Type B pancreatic cell (in vitro differentiated cells): ENCODE measurements around the gene MAN2C1. TPM values are rescaled to one million over a fixed set of nuclear protein-coding genes. Genes with fewer than 3 reads are reported as not detected.
"Not testable (repeated sequence)": the region's sequence is repeated elsewhere in the genome, so short reads cannot be mapped to it uniquely, and the experiment has no call there.

Experiments
- DNase-seq: peaks from one replicate; pipeline ENCODE4 v3.0.0; 2021; ENCODE audit warnings: mixed read lengths; ENCODE audit not compliant: unreplicated experiment; ENCODE audit errors: extremely low spot score
- H3K27ac Mint-ChIP-seq: 2 replicates; pipeline ENCODE4 v1.8.0; 2021; ENCODE audit warnings: mild to moderate bottlenecking, mixed read lengths
- H3K27me3 Mint-ChIP-seq: 2 replicates; pipeline ENCODE4 v1.8.0; 2021; ENCODE audit warnings: mixed read lengths
- H3K36me3 Mint-ChIP-seq: 2 replicates; pipeline ENCODE4 v1.8.0; 2021; ENCODE audit warnings: mixed read lengths
- H3K4me1 Mint-ChIP-seq: one replicate; pipeline ENCODE4 v1.8.0; 2021; ENCODE audit warnings: mixed read lengths; ENCODE audit not compliant: unreplicated experiment
- H3K4me3 Mint-ChIP-seq: 2 replicates; pipeline ENCODE4 v1.8.0; 2021; ENCODE audit warnings: mild to moderate bottlenecking, mixed read lengths
- H3K9me3 Mint-ChIP-seq: 2 replicates; pipeline ENCODE4 v1.8.0; 2021; ENCODE audit warnings: mixed read lengths
- CTCF ChIP-seq: fragments of 200-600 bp; sonication (generic); conservative IDR thresholded peaks from 2 replicates; pipeline ENCODE4 v1.5.0; 2021; ENCODE audit warnings: antibody characterized with exemption, mild to moderate bottlenecking
- total RNA-seq: library from RNA; stranded (reverse); gene quantifications from 2 replicates; pipeline ENCODE4 v1.2.1, GENCODE V29; 2021; ENCODE audit warnings: low replicate concordance

Gene MAN2C1
- total RNA-seq, 1 donor from 2014 or later = 220 TPM

GRCh38 chr15:75328493-75329314 lies 39.7 kb downstream of the MAN2C1 start:
- no peaks in the 10 kb centered on the region for H3K36me3 Mint-ChIP-seq
- no peak overlapping the region for H3K27ac Mint-ChIP-seq
- no peak for DNase-seq
- H3K9me3 Mint-ChIP-seq = no peaks in the 10 kb centered on the region
- no peak for TF ChIP-seq CTCF
- no peaks in the 10 kb centered on the region for H3K4me1 Mint-ChIP-seq
- H3K27me3 Mint-ChIP-seq = peaks cover 3% of the 10 kb centered on the region
- no peak overlapping the region for H3K4me3 Mint-ChIP-seq

GRCh38 chr15:75327491-75327890 lies 40.9 kb downstream of the MAN2C1 start:
- Mint-ChIP-seq H3K27me3 (peaks cover 8% of the 10 kb centered on the region), H3K36me3 (no peaks in the 10 kb centered on the region), H3K4me1 (no peaks in the 10 kb centered on the region), H3K27ac (no peak overlapping the region), H3K9me3 (no peaks in the 10 kb centered on the region), H3K4me3 (no peak overlapping the region)
- no peak for DNase-seq
- TF ChIP-seq CTCF = no peak

GRCh38 chr15:75327005-75327404 lies 41.4 kb downstream of the MAN2C1 start:
- Mint-ChIP-seq H3K36me3 (no peaks in the 10 kb centered on the region), H3K27me3 (peaks cover 10% of the 10 kb centered on the region), H3K9me3 (no peaks in the 10 kb centered on the region), H3K4me3 (no peak overlapping the region), H3K4me1 (no peaks in the 10 kb centered on the region), H3K27ac (no peak overlapping the region)
- DNase-seq = no peak
- TF ChIP-seq CTCF = no peak

- TF ChIP-seq CTCF = no peak
- no peaks in the 10 kb centered on the region for H3K4me1 Mint-ChIP-seq
Observed at GRCh38 chr15:75325922-75326321, 42.5 kb downstream of the MAN2C1 start.

GRCh38 chr15:75321711-75322110 lies 46.7 kb downstream of the MAN2C1 start:
- no peak for TF ChIP-seq CTCF
- no peak overlapping the region for H3K4me3 Mint-ChIP-seq
- no peak overlapping the region for H3K27ac Mint-ChIP-seq
- peaks cover 18% of the 10 kb centered on the region for H3K27me3 Mint-ChIP-seq
- no peaks in the 10 kb centered on the region for H3K36me3 Mint-ChIP-seq
- no peak for DNase-seq
- H3K4me1 Mint-ChIP-seq = no peaks in the 10 kb centered on the region
- no peaks in the 10 kb centered on the region for H3K9me3 Mint-ChIP-seq

More at GRCh38 chr15:75325922-75326321, 42.5 kb downstream of the MAN2C1 start:
- Mint-ChIP-seq H3K36me3 (no peaks in the 10 kb centered on the region), H3K4me3 (no peak overlapping the region), H3K9me3 (no peaks in the 10 kb centered on the region), H3K27me3 (peaks cover 12% of the 10 kb centered on the region), H3K27ac (no peak overlapping the region)
- DNase-seq = no peak

- not testable (repeated sequence) for H3K27ac Mint-ChIP-seq, H3K4me1 Mint-ChIP-seq, DNase-seq, H3K36me3 Mint-ChIP-seq, H3K9me3 Mint-ChIP-seq, H3K4me3 Mint-ChIP-seq
- H3K27me3 Mint-ChIP-seq = peaks cover 18% of the 10 kb centered on the region
Observed at GRCh38 chr15:75319231-75319897, 49.0 kb downstream of the MAN2C1 start.
